Neural crest cell (in vitro differentiated cells): ENCODE results near the gene ZNF275. TPM values are rescaled to one million over a fixed set of nuclear protein-coding genes. Genes with fewer than 3 reads are reported as not detected.

Source experiments
- DNase-seq: peaks from one replicate; pipeline ENCODE4 v3.0.0; 2021; ENCODE audit warnings: low read depth, mixed read lengths, low spot score
- H3K27ac Mint-ChIP-seq: one replicate; pipeline ENCODE4 v1.8.0; 2021; ENCODE audit warnings: mild to moderate bottlenecking, mixed read lengths; ENCODE audit not compliant: unreplicated experiment
- H3K27me3 Mint-ChIP-seq: 2 replicates; pipeline ENCODE4 v1.8.0; 2021; ENCODE audit warnings: low read depth, mild to moderate bottlenecking, mixed read lengths
- H3K36me3 Mint-ChIP-seq: 2 replicates; pipeline ENCODE4 v1.8.0; 2021; ENCODE audit warnings: low read depth, mild to moderate bottlenecking, mixed read lengths
- H3K4me1 Mint-ChIP-seq: 2 replicates; pipeline ENCODE4 v1.8.0; 2021; ENCODE audit warnings: mixed read lengths
- H3K4me3 Mint-ChIP-seq: one replicate; pipeline ENCODE4 v1.8.0; 2021; ENCODE audit warnings: mild to moderate bottlenecking, mixed read lengths
- H3K9me3 Mint-ChIP-seq: 2 replicates; pipeline ENCODE4 v1.8.0; 2021; ENCODE audit warnings: mixed read lengths
- CTCF ChIP-seq: fragments of 200-600 bp; sonication (generic); conservative IDR thresholded peaks from 2 replicates; pipeline ENCODE4 v1.5.0; 2021; ENCODE audit warnings: antibody characterized with exemption, mild to moderate bottlenecking
- total RNA-seq: library from RNA; stranded (reverse); gene quantifications from 2 replicates; pipeline ENCODE4 v1.2.1, GENCODE V29; 2021

The ZNF275 gene
- total RNA-seq, 1 donor from 2014 or later: 14.8 TPM

GRCh38 chrX:153353416-153353815 is 19.5 kb downstream of the ZNF275 start:
- H3K4me3 Mint-ChIP-seq: no peak overlapping the region
- H3K9me3 Mint-ChIP-seq: peaks cover 8% of the 10 kb centered on the region
- DNase-seq: no peak
- no peaks in the 10 kb centered on the region for H3K27me3 Mint-ChIP-seq
- H3K4me1 Mint-ChIP-seq: no peaks in the 10 kb centered on the region
- H3K36me3 Mint-ChIP-seq: peaks cover 23% of the 10 kb centered on the region
- TF ChIP-seq CTCF: no peak
- no peak overlapping the region for H3K27ac Mint-ChIP-seq

- Mint-ChIP-seq H3K4me1 (no peaks in the 10 kb centered on the region), H3K36me3 (peaks cover 10% of the 10 kb centered on the region), H3K9me3 (peaks cover 9% of the 10 kb centered on the region), H3K27ac (no peak overlapping the region), H3K4me3 (no peak overlapping the region), H3K27me3 (no peaks in the 10 kb centered on the region)
- TF ChIP-seq CTCF: no peak
- no peak for DNase-seq
Observed at GRCh38 chrX:153357877-153358276, 23.9 kb downstream of the ZNF275 start.

- Mint-ChIP-seq H3K27me3 (peaks cover 7% of the 10 kb centered on the region), H3K36me3 (peaks cover 10% of the 10 kb centered on the region), H3K4me1 (no peaks in the 10 kb centered on the region), H3K9me3 (peaks cover 11% of the 10 kb centered on the region), H3K4me3 (no peak overlapping the region), H3K27ac (no peak overlapping the region)
- TF ChIP-seq CTCF: no peak
- DNase-seq: no peak
Observed at GRCh38 chrX:153361781-153362397, 27.9 kb downstream of the ZNF275 start.

GRCh38 chrX:153365670-153366069 is 31.7 kb downstream of the ZNF275 start:
- Mint-ChIP-seq H3K27ac (no peak overlapping the region), H3K4me3 (no peak overlapping the region), H3K9me3 (peaks cover 6% of the 10 kb centered on the region), H3K36me3 (no peaks in the 10 kb centered on the region), H3K4me1 (no peaks in the 10 kb centered on the region), H3K27me3 (peaks cover 9% of the 10 kb centered on the region)
- no peak for DNase-seq
- no peak for TF ChIP-seq CTCF

- Mint-ChIP-seq H3K9me3 (peaks cover 6% of the 10 kb centered on the region), H3K27me3 (peaks cover 9% of the 10 kb centered on the region), H3K4me3 (no peak overlapping the region), H3K36me3 (no peaks in the 10 kb centered on the region), H3K27ac (no peak overlapping the region), H3K4me1 (no peaks in the 10 kb centered on the region)
- no peak for DNase-seq
- TF ChIP-seq CTCF: no peak
Observed at GRCh38 chrX:153366119-153366518, 32.2 kb downstream of the ZNF275 start.
